H9 (cell line): Measurements from ENCODE around the gene OPRL1. TPM values are rescaled to one million over a fixed set of nuclear protein-coding genes. Genes with fewer than 3 reads are reported as not detected.

Experiments used
- DNase-seq: peaks from one replicate; pipeline ENCODE4 v3.0.0-alpha.2; 2017
- H2AFZ ChIP-seq: one replicate; pipeline ENCODE4 v1.6.1; 2013; ENCODE audit warnings: mild to moderate bottlenecking, low read length, control low read depth, moderate library complexity
- H2AK5ac ChIP-seq: 2 replicates; pipeline ENCODE4 v1.6.1; 2013; ENCODE audit warnings: low read length, control low read depth, mixed read lengths; ENCODE audit not compliant: insufficient read length
- H2BK120ac ChIP-seq: one replicate; pipeline ENCODE4 v1.6.1; 2013; ENCODE audit warnings: low read depth, mild to moderate bottlenecking, low read length, control low read depth, inconsistent platforms; ENCODE audit not compliant: poor library complexity, severe bottlenecking
- H2BK12ac ChIP-seq: 2 replicates; pipeline ENCODE4 v1.6.1; 2013; ENCODE audit warnings: low read length, control low read depth, mixed read lengths, low read depth; ENCODE audit not compliant: insufficient read length
- H2BK15ac ChIP-seq: 2 replicates; pipeline ENCODE4 v1.6.1; 2013; ENCODE audit warnings: low read depth, low read length, control low read depth
- H2BK20ac ChIP-seq: one replicate; pipeline ENCODE4 v1.6.1; 2013; ENCODE audit warnings: low read depth, mild to moderate bottlenecking, low read length, control low read depth, inconsistent platforms; ENCODE audit not compliant: poor library complexity, severe bottlenecking
- H2BK5ac ChIP-seq: 2 replicates; pipeline ENCODE4 v1.6.1; 2013; ENCODE audit warnings: low read length, control low read depth, mixed read lengths; ENCODE audit not compliant: insufficient read length
- H3K14ac ChIP-seq: 2 replicates; pipeline ENCODE4 v1.6.1; 2013; ENCODE audit warnings: low read length, control low read depth; ENCODE audit not compliant: insufficient read depth
- H3K18ac ChIP-seq: 2 replicates; pipeline ENCODE4 v1.6.1; 2013; ENCODE audit warnings: low read depth, mild to moderate bottlenecking, mixed read lengths, low read length, control low read depth; ENCODE audit not compliant: insufficient read length
- H3K23ac ChIP-seq: 2 replicates; pipeline ENCODE4 v1.6.1; 2013; ENCODE audit warnings: low read length, control low read depth, mixed read lengths, low read depth; ENCODE audit not compliant: insufficient read length
- H3K23me2 ChIP-seq: 2 replicates; pipeline ENCODE4 v1.6.1; 2013; ENCODE audit warnings: low read depth, mild to moderate bottlenecking, mixed read lengths, low read length, control low read depth; ENCODE audit not compliant: insufficient read length, poor library complexity, severe bottlenecking
- H3K27ac ChIP-seq: 2 replicates; pipeline ENCODE4 v1.5.1; 2013; ENCODE audit warnings: low read length, control low read depth, mixed read lengths, low read depth; ENCODE audit not compliant: insufficient read length
- H3K27me3 ChIP-seq: 2 replicates; pipeline ENCODE4 v1.6.1; 2013; ENCODE audit warnings: low read length, control low read depth, inconsistent platforms; ENCODE audit not compliant: insufficient read depth
- H3K4ac ChIP-seq: 2 replicates; pipeline ENCODE4 v1.6.1; 2013; ENCODE audit warnings: low read depth, mild to moderate bottlenecking, control low read depth, inconsistent platforms, low read length, moderate library complexity
- H3K4me1 ChIP-seq: 2 replicates; pipeline ENCODE4 v1.6.1; 2013; ENCODE audit warnings: low read length, control low read depth, inconsistent platforms; ENCODE audit not compliant: insufficient read depth
- H3K4me2 ChIP-seq: 2 replicates; pipeline ENCODE4 v1.6.1; 2013; ENCODE audit warnings: low read length, control low read depth, mixed read lengths; ENCODE audit not compliant: insufficient read length, insufficient read depth
- H3K56ac ChIP-seq: 2 replicates; pipeline ENCODE4 v1.6.1; 2013; ENCODE audit warnings: low read depth, mild to moderate bottlenecking, mixed read lengths, low read length, control low read depth; ENCODE audit not compliant: insufficient read length
- H3K79me1 ChIP-seq: 2 replicates; pipeline ENCODE4 v1.6.1; 2013; ENCODE audit warnings: low read depth, mild to moderate bottlenecking, moderate library complexity, low read length, control low read depth, inconsistent platforms; ENCODE audit not compliant: insufficient read depth, poor library complexity, severe bottlenecking
- H3K79me2 ChIP-seq: 2 replicates; pipeline ENCODE4 v1.6.1; 2013; ENCODE audit warnings: low read length, control low read depth, inconsistent platforms; ENCODE audit not compliant: insufficient read depth
- H3K9ac ChIP-seq: 2 replicates; pipeline ENCODE4 v1.6.1; 2013; ENCODE audit warnings: low read length, control low read depth, mixed read lengths; ENCODE audit not compliant: insufficient read length; ENCODE audit errors: extremely low read depth
- H3K9me3 ChIP-seq: one replicate; pipeline ENCODE4 v1.6.1; 2013; ENCODE audit warnings: low read depth, low read length, inconsistent platforms; ENCODE audit not compliant: control insufficient read depth
- H3T11ph ChIP-seq: one replicate; pipeline ENCODE4 v1.6.1; 2013; ENCODE audit warnings: mild to moderate bottlenecking, low read length, control low read depth, inconsistent platforms
- H4K20me1 ChIP-seq: one replicate; pipeline ENCODE4 v1.6.1; 2013; ENCODE audit not compliant: control insufficient read depth, insufficient read length, insufficient read depth
- H4K5ac ChIP-seq: 2 replicates; pipeline ENCODE4 v1.6.1; 2013; ENCODE audit warnings: low read depth, mild to moderate bottlenecking, mixed read lengths, low read length, control low read depth; ENCODE audit not compliant: insufficient read length
- H4K8ac ChIP-seq: replicated peaks from 2 replicates; pipeline ENCODE4 v1.6.1; 2013; ENCODE audit warnings: low read length, control low read depth, mixed read lengths, low read depth; ENCODE audit not compliant: insufficient read length
- H4K91ac ChIP-seq: 2 replicates; pipeline ENCODE4 v1.6.1; 2013; ENCODE audit warnings: low read depth, mild to moderate bottlenecking, moderate library complexity, mixed read lengths, low read length, control low read depth; ENCODE audit not compliant: insufficient read length
- H3K27ac Mint-ChIP-seq, 3 experiments: 2 replicates in 2 of 3; 3 replicates in 1 of 3; pipeline ENCODE4 v1.8.0; 2020 to 2021; ENCODE audit warnings: mixed read lengths in 3 of 3, mild to moderate bottlenecking in 1 of 3, moderate library complexity in 1 of 3
- H3K27me3 Mint-ChIP-seq: 2 replicates; pipeline ENCODE4 v1.8.0; 2021; ENCODE audit warnings: low read depth, mild to moderate bottlenecking, moderate library complexity, mixed read lengths
- H3K36me3 Mint-ChIP-seq, 3 experiments: 2 replicates in 2 of 3; 3 replicates in 1 of 3; pipeline ENCODE4 v1.8.0; 2020 to 2021; ENCODE audit warnings: low read depth in 3 of 3, mixed read lengths in 3 of 3; ENCODE audit not compliant: insufficient read depth in 1 of 3
- H3K4me1 Mint-ChIP-seq, 2 experiments: 2 replicates each; pipeline ENCODE4 v1.8.0; 2020; ENCODE audit warnings: mixed read lengths in 2 of 2
- H3K4me3 Mint-ChIP-seq, 2 experiments: 2 replicates in 1 of 2; 3 replicates in 1 of 2; pipeline ENCODE4 v1.8.0; 2020 to 2021; ENCODE audit warnings: mild to moderate bottlenecking in 2 of 2, mixed read lengths in 2 of 2, moderate library complexity in 1 of 2
- H3K9me3 Mint-ChIP-seq, 2 experiments: 2 replicates in 1 of 2; 3 replicates in 1 of 2; pipeline ENCODE4 v1.8.0; 2020; ENCODE audit warnings: mild to moderate bottlenecking in 2 of 2, mixed read lengths in 2 of 2, moderate library complexity in 1 of 2
- WGBS: extraction: QIAGEN DNeasy Blood & Tissue Kit; methylation state at CpG from one replicate; pipeline ENCODE4 v1.1.7; 2013; ENCODE audit warnings: missing lambda C conversion rate, low lambda C conversion rate, mixed read lengths; ENCODE audit not compliant: insufficient read length; ENCODE audit errors: extremely low coverage; 5-methylcytosine and 5-hydroxymethylcytosine counted together
- total RNA-seq: library from RNA; stranded (reverse); gene quantifications from 2 replicates; pipeline ENCODE4 v1.2.1, GENCODE V29; 2021
- TF ChIP-seq, protein P1 (sequence below): fragments of 200-600 bp; sonication (generic); conservative IDR thresholded peaks from 3 replicates; pipeline ENCODE4 v1.8.0; 2021; ENCODE audit warnings: antibody characterized with exemption, mild to moderate bottlenecking

Gene OPRL1
- total RNA-seq, 1 experiment from 2014 or later = 0.90 TPM

DNA sequence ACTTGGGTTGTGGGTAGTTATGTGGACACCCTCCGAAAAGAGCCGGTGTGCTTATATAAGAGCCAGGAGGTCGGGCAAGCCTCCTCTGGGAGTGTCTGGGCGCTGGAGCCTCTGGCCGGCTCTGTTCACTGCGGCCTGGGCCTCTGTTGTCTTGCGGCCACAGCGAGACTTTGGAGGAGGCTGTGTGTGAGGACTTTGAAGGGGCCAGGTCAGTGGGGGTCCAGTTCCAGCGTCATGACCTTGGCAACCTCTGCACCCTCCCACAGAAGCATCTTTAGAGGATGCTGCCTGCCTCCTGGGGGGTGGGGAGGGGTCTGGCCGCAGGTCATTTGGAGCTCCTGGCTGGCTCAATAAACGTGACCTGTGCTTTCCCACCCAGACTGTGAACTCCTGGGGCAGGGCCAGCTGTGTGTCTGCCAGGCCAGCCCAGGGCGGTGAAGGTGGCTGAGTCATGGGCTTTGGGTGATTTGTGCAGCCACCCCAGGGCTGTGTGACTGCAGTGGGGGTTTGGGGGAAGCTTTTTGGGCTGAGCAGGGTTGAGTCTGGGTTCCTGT lies 15.7 kb upstream of the OPRL1 start:
- H4K91ac ChIP-seq = no peak overlapping the region
- H3K27ac Mint-ChIP-seq = no peak overlapping the region

More for the DNA sequence above, 15.7 kb upstream of the OPRL1 start:
- Mint-ChIP-seq H3K36me3 (peaks cover 0 to 3% (median 0%) of the 10 kb centered on the region in 3 experiments; a peak in 2 of 7 replicates), H3K4me1 (peaks cover 28 to 42% of the 10 kb centered on the region in 2 experiments), H3K27me3 (peaks cover 6% of the 10 kb centered on the region), H3K4me3 (peak overlapping the region; percentile 77 to 84), H3K9me3 (no peaks in the 10 kb centered on the region)
- Histone ChIP-seq H2BK5ac (no peak overlapping the region), H2BK120ac (no peak overlapping the region), H4K8ac (no peak overlapping the region), H2BK12ac (no peak overlapping the region), H3K14ac (no peak overlapping the region; the same call in 1 of the 2 replicates), H3K9me3 (no peaks in the 10 kb centered on the region), H3K4me2 (peak overlapping the region; percentile 46), H3K23ac (no peak overlapping the region), H3K27ac (no peak overlapping the region), H3K18ac (no peak overlapping the region), H2AK5ac (no peak overlapping the region), H3K79me1 (no peaks in the 10 kb centered on the region), H4K5ac (no peak overlapping the region), H2AFZ (no peak overlapping the region), H3K56ac (no peak overlapping the region), H3K9ac (no peak overlapping the region), H3K23me2 (peaks cover 6% of the 10 kb centered on the region), H4K20me1 (no peaks in the 10 kb centered on the region), H2BK20ac (no peak overlapping the region), H3K27me3 (no peaks in the 10 kb centered on the region), H3T11ph (no peak overlapping the region), H2BK15ac (no peak overlapping the region), H3K79me2 (no peaks in the 10 kb centered on the region), H3K4ac (no peak overlapping the region), H3K4me1 (peaks cover 1% of the 10 kb centered on the region; the same call in 1 of the 2 replicates)
- no peak for DNase-seq
- WGBS = no CpG with 5 or more reads among the region's 12 CpGs
- TF ChIP-seq, protein P1, sequence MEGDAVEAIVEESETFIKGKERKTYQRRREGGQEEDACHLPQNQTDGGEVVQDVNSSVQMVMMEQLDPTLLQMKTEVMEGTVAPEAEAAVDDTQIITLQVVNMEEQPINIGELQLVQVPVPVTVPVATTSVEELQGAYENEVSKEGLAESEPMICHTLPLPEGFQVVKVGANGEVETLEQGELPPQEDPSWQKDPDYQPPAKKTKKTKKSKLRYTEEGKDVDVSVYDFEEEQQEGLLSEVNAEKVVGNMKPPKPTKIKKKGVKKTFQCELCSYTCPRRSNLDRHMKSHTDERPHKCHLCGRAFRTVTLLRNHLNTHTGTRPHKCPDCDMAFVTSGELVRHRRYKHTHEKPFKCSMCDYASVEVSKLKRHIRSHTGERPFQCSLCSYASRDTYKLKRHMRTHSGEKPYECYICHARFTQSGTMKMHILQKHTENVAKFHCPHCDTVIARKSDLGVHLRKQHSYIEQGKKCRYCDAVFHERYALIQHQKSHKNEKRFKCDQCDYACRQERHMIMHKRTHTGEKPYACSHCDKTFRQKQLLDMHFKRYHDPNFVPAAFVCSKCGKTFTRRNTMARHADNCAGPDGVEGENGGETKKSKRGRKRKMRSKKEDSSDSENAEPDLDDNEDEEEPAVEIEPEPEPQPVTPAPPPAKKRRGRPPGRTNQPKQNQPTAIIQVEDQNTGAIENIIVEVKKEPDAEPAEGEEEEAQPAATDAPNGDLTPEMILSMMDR = no peak
